Measurements from ENCODE around the gene AKR1C1.
"Not testable (repeated sequence)": the region's sequence is repeated elsewhere in the genome, so short reads cannot be mapped to it uniquely, and the experiment has no call there.

Gene AKR1C1

GRCh38 chr10:4947635-4948596, 15.3 kb upstream of the AKR1C1 start:
- peak; percentile 56 for DNase-seq (ENCODE audit: low spot score)

DNA sequence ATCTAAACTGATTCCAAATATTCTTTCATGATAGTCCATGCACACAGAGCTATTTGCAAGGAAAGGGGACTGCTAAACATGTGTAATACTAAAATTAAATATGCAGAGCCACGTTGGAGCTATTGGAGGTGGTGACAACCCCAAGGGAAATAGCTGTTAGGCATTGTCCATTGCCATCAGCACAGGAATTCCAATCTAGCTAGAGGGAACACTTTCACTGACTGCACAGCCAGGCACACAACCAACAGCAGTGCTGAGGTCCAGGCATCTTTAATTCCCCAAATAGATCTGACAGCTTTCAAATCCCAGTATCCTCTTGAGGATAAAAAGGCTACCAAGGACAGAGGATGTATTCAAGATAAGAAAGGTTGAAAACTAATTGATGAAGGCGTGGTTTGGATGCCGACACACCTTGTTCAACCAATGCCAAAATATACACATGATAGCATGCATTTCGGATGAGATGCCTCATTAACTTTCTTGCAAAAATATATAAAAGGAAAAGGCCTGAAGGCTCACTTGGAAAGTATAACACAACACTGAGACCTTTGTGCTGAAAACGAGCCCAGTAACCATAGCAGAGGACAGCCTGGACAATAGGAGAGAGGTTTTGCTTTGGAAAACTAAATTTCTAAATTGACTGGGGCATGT, 11.6 kb upstream of the AKR1C1 start:
- DNase-seq (ENCODE audit: low spot score): not testable (repeated sequence)

DNA sequence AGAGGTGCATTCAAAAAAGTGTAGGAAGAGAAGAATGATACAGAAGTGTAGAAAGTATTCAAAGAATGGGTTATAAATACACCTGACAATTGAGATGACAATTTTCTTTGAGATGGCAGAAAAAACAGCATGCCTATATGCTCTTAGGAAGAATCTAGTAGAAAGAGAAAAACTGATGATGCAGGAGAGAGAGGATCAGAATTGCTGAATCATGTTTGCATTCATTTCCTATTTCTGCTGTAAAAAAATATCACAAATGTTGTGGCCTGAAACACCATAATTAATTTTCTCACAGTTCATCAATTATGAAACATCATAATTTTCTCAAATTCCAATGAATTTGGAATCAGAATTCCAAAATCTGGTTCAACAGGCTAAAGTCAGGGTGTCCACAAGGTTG, 9.8 kb upstream of the AKR1C1 start:
- no peak for DNase-seq (ENCODE audit: low spot score)

GRCh38 chr10:4956088-4956487, 7.1 kb upstream of the AKR1C1 start:
- not testable (repeated sequence) for DNase-seq (ENCODE audit: low spot score)

DNA sequence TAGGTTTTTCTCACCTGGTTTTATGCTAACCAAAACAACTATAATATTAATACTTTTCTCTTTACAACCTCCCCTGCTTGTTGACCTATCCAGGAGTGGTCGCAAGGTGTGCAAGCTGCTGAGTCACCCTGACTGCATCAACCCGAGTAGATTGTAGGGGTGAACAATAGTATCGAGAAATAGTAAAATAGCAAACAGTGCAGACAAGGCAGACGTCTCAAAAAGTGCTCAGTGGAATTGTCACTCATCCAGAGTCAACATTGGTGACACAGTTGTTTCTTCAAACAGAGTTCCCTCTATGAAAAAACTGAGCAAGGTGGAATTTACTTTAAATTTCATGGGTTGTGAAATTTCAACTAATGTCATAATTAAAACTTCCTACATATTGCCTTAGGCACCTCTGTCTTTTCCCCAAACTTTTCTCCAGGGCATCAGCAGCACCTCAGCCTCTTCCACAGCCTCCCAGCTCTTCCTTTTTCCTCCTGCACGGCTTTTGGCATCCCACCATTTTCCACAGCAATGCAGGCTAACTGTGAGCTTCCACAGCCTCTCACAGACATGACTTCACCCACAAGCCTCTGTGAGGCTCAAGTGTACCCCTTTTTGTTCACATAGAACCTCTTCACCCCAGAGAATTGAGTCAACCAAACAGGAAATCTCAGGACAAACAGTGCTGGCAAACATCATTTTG, 6.1 kb upstream of the AKR1C1 start:
- DNase-seq (ENCODE audit: low spot score): not testable (repeated sequence)

GRCh38 chr10:4961558-4961957, 1.7 kb upstream of the AKR1C1 start:
- not testable (repeated sequence) for DNase-seq (ENCODE audit: low spot score)

GRCh38 chr10:4962308-4962707, 907 bp upstream of the AKR1C1 start:
- not testable (repeated sequence) for DNase-seq (ENCODE audit: low spot score)

DNA sequence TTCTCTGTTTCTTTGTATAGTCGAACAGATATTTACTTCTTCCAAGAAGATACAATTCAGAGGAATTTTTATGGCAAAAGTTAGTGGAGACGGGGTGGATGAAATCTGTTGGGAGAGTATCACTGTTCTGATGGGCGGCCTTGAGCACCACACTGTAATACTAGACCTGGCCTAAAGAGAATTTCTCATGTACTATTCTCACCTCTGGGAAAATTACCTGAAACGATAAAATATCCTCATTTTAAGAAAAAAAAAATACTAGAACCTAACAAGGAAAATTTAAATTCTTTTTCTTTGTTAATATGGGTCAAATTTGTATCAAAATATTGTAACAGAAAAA, 570 bp downstream of the AKR1C1 start:
- not testable (repeated sequence) for DNase-seq (ENCODE audit: low spot score)

GRCh38 chr10:4965763-4966162, 2.5 kb downstream of the AKR1C1 start:
- not testable (repeated sequence) for DNase-seq (ENCODE audit: low spot score)

DNA sequence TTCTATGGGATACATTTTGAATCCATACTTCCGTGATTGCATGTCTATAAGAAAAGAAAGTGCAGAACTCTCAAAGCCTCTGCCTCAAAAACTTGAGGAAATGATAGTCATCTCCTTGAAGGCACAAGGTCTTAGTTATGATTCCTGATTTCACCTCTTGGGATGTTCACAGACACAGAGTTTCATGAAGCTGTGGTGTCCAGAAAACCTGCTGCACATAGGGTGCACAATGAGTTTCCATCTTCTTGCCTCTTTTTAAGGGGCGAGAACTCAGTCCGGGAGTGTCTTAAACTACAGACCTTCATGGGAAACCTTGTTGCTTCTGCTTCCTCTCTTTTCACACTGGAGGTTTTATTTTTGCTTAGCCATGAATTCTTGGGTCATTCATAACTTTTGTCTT, 4.0 kb downstream of the AKR1C1 start:
- DNase-seq (ENCODE audit: low spot score): not testable (repeated sequence)

DNA sequence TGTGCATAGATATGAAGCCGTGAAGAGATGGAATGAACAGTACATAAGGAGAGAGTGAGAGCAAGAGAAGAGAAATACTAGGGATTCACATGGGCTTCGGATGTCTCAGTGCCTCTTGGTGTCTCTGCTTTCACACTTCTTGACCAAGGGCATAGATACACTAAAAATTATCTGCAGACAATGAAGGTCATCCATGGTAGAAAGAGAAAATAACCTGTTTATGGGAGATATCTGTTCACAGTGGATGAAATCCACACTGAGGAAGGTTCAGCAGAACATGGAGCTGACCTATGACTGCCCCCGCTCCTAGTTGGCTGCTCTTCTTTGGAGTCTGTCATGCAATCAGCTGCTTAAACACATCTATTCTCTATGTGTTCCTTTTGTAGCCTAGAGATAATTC, 6.1 kb downstream of the AKR1C1 start:
- not testable (repeated sequence) for DNase-seq (ENCODE audit: low spot score)

DNA sequence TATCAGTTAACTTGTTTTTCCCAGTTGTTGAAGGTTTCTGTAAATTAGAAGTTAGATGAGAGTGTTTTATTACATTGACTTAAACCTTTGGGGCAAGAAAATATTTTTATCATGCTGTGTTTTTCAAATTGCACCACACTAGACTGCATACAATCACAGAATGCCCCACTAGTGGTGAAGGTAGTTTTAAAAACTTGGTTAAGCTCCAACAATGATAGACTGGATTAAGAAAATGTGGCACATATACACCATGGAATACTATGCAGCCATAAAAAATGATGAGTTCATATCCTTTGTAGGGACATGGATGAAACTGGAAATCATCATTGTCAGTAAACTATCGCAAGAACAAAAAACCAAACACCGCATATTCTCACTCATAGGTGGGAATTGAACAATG, 7.1 kb downstream of the AKR1C1 start:
- not testable (repeated sequence) for DNase-seq (ENCODE audit: low spot score)

- not testable (repeated sequence) for DNase-seq (ENCODE audit: low spot score)
Measured at GRCh38 chr10:4972369-4973142, 9.3 kb downstream of the AKR1C1 start.

GRCh38 chr10:4973294-4973693, 10.1 kb downstream of the AKR1C1 start:
- DNase-seq (ENCODE audit: low spot score): not testable (repeated sequence)

DNA sequence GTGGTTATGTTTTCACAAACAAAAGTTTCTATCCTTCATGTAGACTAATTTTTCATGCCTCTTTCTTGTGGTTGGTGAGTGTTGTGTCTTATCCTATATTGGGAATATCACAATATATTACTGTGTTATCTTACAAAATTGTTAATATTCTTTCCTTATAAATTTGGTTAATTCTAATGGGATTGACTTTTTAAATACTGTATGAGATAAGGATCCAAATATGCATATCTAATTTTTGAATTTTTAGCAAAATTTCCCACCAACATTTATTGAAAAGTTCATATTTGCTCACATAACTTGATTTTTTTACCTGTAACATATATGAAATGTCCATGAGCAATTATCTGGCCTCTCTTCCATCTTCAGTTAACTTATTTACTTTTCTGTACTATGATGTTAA, 11.2 kb downstream of the AKR1C1 start:
- DNase-seq (ENCODE audit: low spot score): not testable (repeated sequence)

DNA sequence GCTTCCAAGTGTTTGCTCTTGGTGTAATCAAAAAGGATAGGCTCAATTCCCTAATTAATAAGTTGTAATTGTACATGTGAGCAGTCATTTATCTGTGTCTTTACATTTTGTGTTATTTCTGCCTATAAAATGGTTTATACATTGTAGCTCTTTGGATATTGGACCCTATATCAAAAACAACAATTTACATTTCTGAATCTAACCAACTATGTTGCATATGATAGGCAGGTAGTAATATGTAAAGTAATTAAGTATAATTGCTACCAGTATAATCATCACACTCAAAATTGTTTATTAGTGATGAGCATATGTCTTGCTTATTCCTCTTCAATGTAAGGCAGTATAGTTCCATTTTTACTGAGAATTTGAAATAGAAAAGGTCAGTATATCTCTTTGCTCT, 13.8 kb downstream of the AKR1C1 start:
- DNase-seq (ENCODE audit: low spot score): no peak

DNA sequence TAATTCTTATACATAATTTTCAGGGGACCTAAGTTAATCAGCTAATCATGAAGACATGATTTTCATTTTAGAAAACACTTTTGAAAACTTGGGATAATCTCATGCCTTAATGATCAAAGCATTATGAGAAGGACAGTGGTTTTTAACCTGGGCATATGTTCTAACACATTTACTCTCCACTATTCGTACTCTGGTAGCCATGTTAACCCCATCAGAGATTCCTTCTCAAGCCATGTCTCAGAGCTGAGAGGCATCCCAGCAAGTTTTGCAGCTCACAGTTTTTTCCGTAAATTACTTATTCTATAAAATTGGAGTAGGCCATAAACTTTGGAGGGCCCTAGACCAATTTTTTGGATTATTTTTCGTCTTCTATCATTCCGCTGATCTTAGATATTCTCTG, 15.7 kb downstream of the AKR1C1 start:
- DNase-seq (ENCODE audit: low spot score): no peak

DNA sequence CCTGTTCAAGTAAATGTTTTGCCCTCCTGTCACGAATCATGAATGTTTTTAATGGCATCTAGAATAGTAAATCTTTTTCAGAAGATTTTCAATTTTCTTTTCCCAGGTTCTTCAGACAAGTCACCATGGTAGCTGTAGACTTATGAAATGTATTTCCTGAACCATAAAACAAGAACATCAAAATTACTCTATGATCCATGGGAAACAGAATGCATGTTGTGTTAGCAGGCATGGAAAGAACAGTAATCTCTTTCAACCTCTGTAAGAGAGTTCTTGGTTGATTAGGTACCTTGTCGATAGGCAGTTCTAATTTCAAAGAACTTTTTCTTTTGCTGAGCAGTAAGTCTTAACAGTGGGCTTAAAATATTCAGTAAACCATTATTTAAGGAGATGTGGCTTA, 17.6 kb downstream of the AKR1C1 start:
- DNase-seq (ENCODE audit: low spot score): no peak

DNA sequence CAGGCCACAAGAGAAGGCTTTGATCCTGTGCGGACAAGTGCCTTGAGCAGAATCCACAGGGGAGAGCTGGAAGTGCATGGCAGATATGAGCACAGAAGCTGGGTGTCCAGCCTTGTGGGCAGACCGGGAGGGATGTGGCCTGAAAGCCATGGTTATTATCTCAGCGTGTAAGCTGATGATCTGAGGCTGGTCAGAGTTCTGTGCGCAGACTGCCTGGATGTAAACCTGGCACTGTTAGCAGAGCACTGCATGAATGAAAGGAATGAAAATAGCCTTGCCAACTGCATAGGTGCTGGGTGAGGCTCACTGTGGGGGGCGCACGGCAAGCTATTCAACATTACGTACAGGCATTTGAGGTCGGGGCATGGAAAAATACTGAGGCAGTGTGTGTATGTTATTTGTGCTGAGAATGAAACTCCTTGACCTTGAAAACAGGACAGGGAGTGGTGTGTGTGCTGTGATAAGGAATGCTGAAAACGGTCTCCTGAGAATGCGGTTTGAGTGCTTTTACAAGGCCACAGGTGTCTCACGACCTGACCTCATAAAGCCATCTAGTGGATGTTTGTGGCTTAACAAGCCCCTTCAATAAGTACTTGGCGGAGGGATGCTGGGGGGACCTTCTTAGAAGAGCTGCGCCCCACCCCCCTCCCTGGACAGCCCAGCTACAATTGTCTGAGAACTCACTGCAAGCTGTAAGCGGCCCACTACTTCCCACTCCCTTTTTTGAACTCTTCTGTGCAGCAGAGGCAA, 18.7 kb downstream of the AKR1C1 start:
- peak; percentile 58 for DNase-seq (ENCODE audit: low spot score)

DNA sequence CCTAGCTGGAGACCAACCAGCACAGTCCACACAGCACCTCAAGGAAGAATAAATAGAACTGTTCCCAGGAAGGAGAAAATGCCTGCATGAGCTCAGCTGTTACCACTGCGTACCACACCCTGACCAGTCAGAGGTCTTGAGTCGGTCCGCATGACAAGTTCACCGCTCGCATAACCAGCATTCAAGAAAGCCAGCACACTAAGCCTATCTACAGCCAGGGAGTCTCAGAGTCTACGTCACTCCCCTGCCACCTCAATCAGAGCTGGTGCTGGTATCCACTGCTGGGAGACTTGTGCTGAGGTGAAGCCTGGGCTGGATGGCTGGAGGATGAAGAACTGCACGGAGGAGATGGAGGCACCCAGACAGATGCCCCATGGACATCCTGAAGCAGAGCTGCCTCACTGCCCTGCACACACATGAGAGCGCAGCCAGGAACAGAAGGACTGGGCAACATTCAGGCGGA, 19.6 kb downstream of the AKR1C1 start:
- no peak for DNase-seq (ENCODE audit: low spot score)

- no peak for DNase-seq (ENCODE audit: low spot score)
Measured at GRCh38 chr10:4983615-4984216, 20.5 kb downstream of the AKR1C1 start.
